ENCODE measurements around the gene NLE1. TPM values are rescaled to one million over a fixed set of nuclear protein-coding genes. Genes with fewer than 3 reads are reported as not detected.

The NLE1 gene
- total and polyA plus RNA-seq, 2 of the 8 experiments (the other 6 are each of a cell fraction or from before 2014, with no cell fraction given) = 50.4 to 51.5 TPM

- TF ChIP-seq SIX5 (IDR thresholded peaks at IDR 0.05; ENCODE audit: low read depth, low read length) (no peak), EGR1 (IDR thresholded peaks at IDR 0.05; ENCODE audit: borderline replicate concordance, low read depth, low read length) (no peak)
These were observed 24.4 kb upstream of the NLE1 start (continued) for GRCh38 chr17:35166526-35166925.
